SIG-M5 treated with dmso at 0.1 percent for 504 hours (cell line): Measurements from ENCODE around the gene PTMA.
"Not testable (repeated sequence)": the region's sequence is repeated elsewhere in the genome, so short reads cannot be mapped to it uniquely, and the experiment has no call there.

ENCODE experiments used
- DNase-seq: peaks from one replicate; lab custom pipeline; 2025; ENCODE audit not compliant: unreplicated experiment; lab: John Stamatoyannopoulos, UW

PTMA gene

DNA sequence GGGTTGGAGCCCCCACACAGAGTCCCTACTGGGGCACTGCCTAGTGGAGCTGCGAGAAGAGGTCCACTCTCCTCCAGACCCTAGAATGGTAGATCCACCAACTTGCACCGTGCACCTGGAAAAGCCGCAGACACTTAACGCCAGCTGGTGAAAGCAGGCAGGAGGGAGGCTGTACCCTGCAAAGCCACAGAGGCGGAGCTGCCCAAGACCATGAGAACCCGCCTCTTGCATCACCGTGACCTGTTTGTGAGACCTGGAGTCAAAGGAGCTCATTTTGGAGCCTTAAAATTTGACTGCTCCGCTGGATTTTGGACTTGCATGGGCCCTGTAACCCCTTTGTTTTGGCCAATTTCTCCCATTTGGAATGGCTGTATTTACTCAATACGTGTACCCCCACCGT is 40.7 kb downstream of the PTMA start:
- DNase-seq: not testable (repeated sequence)

GRCh38 chr2:231751042-231751815 is 42.9 kb downstream of the PTMA start:
- no peak for DNase-seq

DNA sequence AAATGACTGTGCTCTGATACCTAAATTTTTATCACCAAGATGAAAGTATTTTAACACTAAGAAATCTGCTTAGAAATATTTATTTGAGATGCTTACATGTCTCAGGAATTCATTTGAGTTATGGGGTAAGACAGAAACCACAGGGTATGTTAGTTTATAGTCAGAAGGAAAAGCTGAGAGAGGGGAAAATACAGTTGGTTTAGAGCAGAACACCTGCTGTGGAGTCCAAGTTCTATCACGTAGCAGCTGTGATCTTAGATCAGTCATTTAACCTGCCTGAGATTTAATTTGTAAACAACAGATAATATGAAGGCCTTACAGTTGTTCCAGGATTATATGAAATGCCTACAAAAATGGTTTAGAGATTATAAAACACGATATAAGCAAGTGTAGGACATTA is 43.7 kb downstream of the PTMA start:
- no peak for DNase-seq

- no peak for DNase-seq
Observed at GRCh38 chr2:231761735-231762134, 53.4 kb downstream of the PTMA start.
